Measurements from ENCODE around the gene RBM20.
"Not testable (repeated sequence)": the region's sequence is repeated elsewhere in the genome, so short reads cannot be mapped to it uniquely, and the experiment has no call there.

The RBM20 gene

DNA sequence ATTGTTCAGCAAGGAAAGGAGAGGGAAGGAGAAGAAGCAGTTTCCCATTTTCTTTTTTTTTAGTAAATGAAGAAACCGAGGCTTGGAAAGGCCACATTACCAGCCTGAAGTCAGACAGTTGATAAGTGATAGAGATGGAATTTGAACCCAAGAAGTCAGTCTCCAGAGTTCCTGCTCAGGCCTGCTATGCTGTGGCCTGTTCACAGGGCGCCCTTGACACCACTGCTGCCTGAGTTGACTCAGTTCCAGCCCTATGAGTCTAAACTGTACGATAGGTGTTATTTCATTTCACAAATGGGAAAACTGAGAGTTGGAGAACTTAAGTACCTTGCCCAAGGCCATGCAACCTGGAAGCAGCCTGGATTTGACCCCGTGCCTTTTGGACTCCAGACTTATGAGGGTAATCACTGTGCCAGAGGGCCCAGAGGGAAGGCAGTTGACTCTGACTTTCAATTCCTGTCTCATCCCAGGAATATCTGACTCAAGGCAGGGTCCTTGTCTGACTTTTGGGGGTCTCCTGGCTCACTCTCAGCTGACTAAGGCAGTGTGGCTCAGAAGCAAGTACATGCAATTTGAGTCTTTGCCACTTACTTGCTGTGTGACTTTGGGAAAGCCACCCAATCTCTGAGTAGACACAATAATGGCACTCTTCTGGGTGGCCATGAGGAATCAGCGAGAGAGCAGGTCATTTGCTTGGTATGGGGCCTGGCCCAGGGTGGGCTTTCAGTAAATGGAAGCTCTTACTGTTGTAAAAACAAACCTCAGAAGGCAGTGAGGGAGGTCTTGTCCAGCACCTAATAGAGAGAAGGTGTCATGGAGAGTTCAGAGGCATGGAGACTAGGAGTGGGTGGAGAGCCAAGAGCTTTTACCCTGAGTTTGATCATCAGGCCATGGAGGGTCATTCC, 17.9 kb upstream of the RBM20 start:
- no peak for DNase-seq (ENCODE audit: low read depth)

DNA sequence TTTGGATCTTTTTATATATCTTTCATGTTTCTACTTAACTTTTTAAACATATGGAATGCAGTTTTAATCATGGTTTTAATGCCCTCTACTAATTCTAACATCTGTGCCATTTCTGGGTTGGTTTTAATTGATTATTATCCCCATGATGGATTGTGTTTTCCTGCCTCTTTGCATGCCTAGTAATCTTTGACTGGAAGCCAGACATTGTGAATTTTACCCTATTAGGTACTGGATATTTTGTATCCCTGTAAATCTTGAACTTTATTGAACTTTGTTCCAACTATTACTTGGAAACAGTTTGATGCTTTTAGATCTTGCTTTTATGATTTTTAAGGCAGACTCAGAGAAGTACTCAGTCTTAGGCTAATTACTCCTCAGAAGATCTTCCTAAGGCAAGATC, 16.0 kb upstream of the RBM20 start:
- no peak for DNase-seq (ENCODE audit: low read depth)

DNA sequence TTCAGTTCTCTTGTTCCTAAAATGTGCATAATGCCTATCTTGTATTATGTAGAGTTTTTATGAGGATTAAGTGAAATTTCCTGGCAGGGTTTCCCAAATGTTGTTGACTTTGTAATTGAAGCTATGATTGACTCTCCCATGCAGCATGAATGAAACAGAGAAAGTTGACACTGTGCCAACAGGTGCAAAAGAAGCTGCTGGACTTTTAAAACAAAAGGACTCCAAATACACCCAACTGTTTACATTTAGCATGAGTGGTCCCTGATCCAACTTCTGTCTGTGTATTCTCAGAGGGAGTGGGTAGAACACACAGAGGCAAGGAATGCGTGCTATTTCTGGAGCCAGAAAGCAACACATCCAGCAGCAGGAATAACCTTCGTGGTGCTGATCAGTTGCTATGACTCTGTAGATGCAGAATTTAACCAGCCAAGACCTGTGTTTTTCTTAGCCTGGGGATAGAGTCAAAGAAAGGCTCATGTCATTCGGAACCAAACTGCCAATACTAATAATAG, 14.4 kb upstream of the RBM20 start:
- peak; percentile 32 for DNase-seq (ENCODE audit: low read depth)

DNA sequence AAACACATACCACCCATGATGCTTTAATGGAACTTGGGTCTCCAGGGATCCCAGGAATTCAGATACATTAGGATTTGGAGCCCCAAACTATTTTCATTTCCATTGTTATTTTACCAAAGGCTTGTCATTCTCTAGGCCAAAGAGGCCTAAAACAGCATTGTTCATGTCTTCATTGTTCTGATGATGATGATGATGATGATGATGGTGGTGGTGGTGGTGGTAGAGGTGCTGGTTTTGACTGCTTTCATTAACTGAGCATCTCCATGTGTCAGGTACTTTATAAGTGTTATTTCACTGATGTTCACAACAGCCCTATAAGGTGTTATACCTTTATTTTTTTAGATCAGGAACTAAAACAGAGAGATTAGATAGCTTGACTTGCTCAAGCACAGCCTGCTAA, 12.2 kb upstream of the RBM20 start:
- no peak for DNase-seq (ENCODE audit: low read depth)

DNA sequence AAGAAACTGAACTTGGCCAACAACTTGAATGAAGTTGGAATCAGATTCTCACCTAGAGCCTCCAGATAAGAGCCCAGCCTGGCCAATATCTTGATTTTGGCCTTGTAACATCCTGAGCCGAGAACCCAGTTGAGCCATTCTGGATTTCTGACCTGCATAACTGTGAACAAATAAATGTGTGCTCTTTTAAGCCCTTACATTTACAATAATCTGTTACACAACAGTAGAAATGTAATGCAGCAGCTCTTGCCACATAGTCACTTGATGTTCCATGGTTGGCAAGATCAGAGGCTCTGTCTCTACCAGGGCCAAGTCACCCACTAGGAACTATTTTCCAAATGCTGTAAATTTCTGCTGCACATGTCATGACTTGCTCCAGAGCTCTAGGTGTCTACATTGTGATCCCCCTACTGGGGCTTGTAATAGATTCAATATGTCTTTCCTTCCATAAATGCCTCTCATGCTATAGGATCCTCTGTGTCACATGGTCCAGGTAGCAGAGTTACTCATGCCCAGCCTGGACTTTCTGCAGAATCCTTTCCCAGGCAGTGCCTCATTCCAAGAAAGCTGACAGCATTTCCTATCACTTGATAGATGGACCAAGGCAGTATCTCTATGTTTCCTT, 11.4 kb upstream of the RBM20 start:
- no peak for DNase-seq (ENCODE audit: low read depth)

DNA sequence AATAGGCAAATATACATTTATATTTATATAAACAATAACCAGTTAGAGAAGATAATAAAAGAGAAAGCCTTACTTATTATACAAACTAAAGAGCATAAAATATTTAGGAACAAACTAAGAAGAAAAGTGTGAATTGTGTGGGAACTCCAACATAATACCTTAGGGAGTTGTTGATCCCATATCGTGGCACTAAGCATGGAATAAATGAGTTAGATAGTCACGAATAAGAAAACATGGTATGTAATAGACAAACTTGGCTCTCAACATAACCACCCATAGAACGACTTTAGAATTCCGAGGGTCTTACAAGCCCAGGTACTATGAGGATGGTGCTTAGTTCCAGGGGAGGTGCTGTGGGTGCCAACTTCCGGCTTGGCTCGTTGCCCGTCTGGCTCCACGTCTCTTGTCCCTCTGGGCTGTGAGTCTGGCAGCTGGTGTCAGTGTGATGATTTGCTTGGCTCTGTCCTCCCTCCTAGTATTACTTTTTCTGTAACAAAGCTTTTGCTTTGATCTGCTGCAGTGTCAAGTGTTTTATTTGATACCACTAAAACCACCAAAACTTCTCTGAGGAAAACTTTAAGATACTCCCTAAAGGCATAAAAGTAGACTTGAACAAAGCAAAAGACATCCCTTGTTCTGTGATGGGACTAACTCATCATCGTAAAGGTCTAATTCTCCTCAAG, 9.5 kb upstream of the RBM20 start:
- DNase-seq (ENCODE audit: low read depth), result no peak

DNA sequence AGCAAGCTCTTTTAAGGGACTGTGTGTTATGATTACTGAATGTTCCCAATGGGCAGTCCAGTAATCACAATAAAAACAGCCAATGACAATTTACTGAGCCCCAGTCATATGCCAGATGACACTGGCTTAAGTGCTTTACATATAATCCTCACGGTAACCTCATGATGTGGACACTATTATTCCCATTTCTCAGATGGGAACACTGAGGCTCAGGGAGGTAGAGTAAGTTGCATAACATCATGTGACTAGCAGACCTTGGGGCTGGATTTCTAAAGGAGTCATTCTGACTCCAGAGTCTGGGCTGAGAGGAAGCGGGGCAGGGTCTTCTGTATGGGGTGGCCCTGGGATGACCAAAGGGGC, 7.6 kb upstream of the RBM20 start:
- DNase-seq (ENCODE audit: low read depth), result no peak

DNA sequence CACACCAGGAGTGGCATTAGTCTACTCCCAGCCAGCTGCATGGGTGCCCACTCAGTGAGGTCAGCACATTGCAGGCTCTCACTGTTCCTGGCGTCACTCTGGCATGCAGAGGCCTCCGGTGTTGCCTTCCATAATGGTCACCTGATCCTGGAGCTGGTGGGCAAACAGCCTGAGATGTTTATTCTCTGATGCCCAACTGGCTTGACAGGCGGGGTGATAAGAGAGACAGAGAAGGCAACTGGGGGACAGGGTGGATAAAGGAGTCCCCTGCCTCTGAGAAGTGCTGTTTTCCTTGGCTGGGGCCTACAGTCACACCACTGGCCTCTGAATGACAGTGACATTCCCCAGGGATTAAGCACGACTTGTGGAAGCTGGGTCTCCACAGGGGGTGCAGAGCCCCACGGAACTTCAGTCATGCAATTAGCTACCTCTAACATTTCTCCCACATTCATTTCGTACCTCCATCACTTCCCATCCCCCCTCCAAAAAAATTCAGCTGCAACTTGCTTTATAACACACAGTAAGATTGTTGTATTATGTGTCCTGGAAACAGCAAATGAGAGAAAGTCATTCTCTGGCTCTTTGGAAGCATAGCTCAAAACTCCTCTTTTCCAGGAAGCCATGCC, 7.1 kb upstream of the RBM20 start:
- no peak for DNase-seq (ENCODE audit: low read depth)

DNA sequence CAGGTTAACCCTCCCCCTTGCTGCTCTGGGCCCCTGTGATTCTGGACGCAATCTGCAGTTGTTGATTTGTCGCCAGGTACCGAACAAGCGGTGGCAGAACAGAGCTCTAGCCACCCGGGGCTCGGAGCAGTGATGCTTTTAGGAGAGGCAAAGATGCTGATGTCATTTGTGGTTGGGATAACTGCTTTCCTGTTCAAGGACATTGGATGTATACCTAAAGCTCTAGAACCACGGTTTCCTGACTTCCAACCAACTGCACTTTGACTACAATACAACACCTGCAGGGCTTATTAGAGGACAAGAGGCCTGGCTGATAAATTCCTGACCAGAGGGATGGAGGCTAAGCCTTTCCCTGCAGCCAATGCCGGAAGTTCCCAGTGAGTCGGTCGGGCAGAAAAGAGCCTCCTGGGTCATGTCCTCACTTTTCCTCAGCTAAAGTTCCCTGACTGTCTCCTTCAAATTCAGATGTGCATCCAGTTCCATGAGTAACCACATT, 6.5 kb upstream of the RBM20 start:
- DNase-seq (ENCODE audit: low read depth), result no peak

DNA sequence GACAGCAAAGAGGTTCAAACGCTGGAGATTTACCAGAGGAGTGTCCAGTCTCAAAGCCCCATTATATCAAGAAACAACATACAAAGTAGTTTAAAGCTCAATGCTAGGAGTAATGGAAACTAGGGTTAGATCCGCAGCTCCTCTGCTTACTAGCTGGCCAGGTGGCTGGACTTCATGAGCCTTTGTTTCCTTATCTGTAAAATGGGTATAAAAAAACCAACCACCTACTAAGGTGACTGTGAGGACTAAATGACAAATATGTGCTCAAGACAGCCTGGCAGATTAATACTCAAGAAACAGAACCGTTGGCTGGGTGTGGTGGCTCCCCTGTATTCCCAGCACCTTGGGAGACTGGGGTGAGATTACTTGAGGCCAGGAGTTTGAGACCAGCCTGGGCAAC, 5.8 kb upstream of the RBM20 start:
- no peak for DNase-seq (ENCODE audit: low read depth)

DNA sequence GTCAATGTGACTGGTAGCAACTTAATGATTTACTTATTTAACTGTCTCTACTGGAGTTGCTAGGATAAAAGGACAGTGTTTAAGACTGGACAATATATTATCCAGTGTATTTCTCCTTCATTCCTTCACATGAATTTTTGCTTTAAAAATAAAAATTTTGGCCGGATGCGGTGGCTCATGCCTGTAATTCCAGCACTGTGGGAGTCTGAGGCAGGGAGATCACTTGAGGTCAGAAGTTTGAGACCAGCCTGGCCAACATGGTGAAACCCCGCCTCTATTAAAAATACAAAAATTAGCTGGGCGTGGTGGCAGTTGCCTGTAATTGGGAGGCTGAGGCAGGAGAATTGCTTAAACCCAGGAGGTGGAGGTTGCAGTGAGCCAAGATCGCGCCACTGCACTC, 5.1 kb upstream of the RBM20 start:
- not testable (repeated sequence) for DNase-seq (ENCODE audit: low read depth)

DNA sequence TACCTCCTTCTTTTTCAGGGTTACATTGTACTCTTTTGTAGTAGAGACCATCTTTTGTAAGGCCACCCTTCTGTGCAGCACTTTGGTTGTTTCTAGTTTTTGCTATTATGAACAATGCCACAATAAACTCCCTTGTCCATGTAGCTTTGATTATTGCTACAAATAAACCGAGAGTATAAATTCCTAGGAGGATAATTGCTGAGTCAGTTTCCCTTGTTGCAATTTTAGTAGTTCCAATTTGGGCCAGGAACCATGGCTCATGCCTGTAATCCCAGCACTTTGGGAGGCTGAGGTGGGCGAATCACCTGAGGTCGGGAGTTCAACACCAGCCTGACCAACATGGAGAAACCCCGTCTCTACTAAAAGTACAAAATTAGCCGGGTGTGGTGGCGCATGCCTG, 4.3 kb upstream of the RBM20 start:
- not testable (repeated sequence) for DNase-seq (ENCODE audit: low read depth)

DNA sequence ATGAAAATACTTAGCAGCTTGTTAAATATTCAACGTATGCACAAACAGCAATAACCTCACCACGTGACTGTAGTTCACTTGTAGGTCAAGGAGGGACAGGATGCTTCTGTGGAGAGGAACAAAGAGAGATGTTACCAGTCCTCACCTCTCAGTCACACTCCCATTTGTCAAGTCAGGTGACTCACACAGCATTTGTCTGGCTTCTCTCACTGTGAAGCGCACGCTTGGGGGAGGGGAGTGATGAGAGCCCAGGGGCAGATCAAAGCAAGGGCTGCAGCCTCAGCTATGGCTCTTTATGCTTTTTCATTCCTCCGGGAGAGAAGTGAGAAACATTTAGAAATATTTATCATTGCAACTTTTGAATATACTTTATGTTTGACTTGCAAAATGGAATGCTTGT, 2.9 kb upstream of the RBM20 start:
- no peak for DNase-seq (ENCODE audit: low read depth)

DNA sequence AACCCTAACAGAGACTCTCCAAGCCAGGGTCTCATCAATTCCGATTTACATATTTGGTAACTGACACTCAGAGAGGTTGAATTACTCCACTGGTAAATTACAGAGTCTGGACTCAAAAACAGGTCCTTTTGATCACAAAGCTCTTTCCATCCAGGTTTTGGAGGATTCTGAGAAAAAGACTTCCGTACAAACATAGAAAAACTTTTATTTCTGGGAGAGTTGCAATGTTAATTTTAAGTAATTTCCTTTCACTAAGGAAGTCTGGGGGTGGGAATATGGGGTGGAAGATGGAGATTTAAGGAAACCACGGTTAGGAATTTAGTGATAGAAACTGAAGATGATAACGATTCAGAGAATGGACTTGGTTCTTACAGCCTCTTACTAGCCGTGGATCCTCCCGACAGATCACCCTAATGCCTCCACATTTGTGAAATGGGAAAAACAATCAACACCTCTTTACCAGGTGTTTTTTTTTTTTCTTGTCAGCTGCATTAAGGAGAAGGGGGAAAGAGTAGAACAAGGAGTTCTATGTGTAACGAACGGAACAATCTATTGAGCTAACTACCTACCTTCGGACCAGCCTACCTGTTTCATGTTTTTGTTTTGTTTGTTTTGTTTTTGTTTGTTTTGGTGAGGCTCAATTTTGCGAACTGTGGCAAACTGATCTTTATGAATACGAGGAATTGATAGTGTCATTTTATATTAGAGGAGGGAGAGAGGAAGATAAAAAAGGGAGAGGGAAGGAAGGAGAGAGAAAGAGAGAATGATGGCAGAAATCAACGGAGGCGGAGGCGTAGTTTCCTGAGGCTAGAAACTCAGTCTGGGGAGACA, 1.7 kb upstream of the RBM20 start:
- no peak for DNase-seq (ENCODE audit: low read depth)

DNA sequence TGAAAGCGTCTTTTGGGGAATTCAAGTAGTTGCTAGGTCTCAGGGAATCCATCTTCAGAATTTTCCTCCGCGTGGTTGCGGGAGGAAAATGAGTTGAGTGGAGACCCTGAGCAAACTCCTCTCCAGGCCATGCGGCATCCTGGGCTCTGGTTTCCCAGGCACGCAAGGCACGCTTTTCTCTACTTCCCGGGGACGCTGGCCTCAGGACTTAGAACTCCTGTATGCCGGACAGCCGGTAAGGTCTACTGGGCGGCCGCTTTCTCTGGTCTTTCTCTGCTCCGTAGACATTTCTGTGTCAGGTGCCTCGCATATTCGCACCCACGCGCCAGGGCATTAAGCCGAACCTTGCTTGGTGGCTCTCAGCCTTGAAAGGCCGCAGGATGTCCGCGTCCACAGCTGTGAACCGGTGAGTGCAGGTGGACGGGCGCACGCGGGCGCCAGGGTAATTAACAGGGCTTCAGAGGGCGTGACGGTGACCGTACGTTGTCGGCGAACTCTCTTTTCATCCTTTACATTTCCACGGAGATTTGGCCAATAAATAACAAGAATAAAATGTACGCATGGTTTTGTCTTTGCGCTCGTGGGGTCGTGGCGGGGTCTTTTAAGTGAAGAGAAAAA, 992 bp upstream of the RBM20 start:
- DNase-seq (ENCODE audit: low read depth), result no peak

DNA sequence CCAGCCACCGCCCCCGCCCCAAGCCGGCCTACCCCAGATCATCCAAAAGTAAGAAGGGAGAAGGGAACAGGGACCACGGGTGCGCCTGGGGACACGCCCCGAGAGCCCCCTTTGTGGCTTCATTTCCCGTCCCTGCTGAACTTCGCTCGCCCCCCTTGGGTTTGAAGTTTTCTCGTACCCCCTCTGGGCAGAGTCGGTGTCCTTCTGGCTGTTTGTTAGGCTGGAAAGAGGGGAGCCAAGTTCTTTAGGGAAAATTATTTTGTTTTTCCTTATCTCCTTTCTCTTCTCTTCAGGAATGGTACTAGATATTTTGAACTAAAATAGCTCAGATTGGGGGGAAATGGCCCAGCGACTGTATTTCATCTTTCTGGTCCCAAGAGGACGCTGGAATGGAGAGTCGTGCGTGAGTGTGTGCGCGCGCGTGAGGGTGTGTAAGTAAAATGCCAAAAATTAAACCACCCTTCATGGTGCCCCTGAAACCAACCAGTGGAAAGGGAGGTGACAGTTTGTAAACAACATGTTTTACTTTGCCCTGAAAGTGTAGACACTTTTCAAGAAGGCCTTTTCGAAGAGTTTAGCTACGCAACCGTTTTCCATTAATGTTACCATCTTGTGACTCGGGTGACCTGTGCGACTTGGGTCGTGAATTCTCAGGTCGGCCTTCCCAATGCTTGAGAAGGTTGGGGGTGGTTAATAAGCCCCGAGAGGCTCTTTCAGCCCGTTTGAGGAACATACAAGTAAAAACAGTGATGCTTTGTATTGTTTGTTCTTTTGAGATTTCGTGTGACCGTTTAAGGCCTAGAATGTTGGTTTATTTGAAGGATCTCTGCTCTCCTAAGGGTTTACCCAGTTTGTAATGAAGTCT, 694 bp downstream of the RBM20 start:
- DNase-seq (ENCODE audit: low read depth), result no peak

DNA sequence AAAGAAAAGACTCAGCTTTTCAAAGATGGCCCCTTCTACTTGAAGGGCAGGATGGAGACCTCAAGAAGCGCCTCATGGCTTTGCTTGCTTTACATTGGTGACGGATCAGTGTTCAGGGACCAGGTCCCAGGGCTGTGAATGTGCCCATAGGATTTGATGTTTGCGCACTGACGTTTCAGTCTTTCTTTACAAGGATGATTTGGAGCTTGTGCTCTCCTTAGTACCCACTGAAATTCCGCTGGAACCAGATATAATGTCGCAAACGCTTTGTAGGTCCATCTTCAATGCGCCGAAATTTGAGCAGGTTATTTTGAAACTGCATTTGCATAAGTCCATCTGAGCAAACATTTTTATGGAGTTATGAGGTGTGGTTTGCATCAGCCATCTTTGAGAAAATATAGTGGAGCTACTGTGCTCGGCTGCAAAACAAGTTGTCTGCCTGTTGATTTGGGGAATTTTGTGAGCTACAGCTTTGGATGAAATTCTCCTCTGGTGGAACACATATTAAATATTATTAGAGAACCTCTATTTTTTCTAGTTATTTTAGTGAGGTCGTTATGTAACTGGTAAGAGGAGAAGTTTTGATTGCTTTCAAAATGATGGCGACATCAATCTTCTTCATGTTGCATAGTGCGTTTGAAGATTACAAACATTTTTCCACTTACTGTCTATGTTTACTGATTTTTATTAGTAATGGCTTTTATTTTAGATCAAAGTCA, 2.4 kb downstream of the RBM20 start:
- no peak for DNase-seq (ENCODE audit: low read depth)

DNA sequence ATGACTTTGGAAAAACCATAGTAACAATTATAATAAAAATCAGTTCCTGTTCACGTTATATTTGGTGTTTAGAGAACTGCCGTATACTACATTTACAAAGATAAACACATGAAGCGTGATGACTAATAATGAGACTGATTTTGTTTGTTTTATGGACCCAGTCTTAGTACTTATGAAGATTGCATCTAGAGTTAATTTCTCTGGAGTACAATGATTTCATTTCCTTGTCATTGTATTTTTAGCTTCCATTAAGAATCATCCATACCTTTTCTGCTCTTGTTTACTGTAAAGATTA, 2.9 kb downstream of the RBM20 start:
- DNase-seq (ENCODE audit: low read depth), result no peak

DNA sequence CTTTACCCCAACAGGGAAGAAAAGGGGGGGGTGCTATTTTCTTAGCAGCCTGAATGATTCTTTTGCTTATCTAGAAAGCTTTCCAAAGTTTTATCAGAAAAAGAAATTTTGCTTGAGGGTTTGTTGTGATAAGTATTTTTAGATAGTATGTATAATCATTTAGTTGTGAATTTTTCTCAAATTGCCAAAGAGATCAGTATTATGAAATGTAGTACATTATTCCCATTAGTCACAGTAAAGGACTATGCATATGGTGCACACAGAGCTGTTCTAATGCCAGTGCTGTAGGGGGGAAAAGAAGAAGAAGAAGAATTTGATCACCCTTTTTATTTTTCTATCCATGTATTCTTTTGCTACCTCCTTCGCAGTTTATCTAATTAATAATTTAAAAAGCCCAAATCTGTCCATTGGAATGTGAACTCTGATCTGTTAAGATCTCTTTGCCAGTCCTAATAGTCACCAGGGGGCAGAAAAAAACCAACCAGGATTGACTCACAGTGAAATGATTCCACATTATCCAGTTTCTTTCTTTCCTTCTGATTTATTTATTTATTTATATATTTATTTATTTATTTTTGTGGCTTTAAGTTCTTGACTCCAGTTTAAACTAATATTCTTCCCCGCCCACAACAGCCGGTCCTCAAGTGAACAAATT, 4.7 kb downstream of the RBM20 start:
- no peak for DNase-seq (ENCODE audit: low read depth)

All from GM04503 (cell line).